ENCODE data around the gene CFAP53.

CFAP53 gene

DNA sequence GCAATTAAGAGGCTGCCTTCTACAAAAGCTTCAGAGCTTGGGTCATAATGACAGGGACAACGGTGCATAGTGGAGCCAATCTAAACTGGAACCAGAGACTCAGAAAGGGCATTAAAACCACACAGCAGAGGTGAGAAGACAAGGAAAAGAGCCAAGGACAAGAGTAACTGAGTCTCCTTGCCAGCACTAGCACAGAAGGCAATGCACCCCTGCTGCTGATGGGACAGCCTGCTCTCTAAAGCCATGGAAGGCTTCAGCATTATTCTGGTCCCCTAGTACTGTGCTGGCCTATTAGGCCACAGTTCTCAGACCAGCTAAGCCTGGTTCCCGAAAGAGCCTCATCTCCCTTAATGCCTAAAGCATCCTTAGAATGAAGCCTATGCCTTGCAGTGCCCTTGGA lies 86.8 kb downstream of the CFAP53 start:
- CTCF ChIA-PET: interaction anchor here (1.6 kb wide), 1 partner anchor 15 kb away, joined by 4 read pairs; the partner anchor contains the start of gene MYO5B
- POLR2A ChIA-PET: no interaction called here
- TF ChIP-seq NFRKB (IDR thresholded peaks at IDR 0.05) (no peak), BHLHE40 (IDR thresholded peaks at IDR 0.05; ENCODE audit: borderline replicate concordance) (no peak), ELF4 (IDR thresholded peaks at IDR 0.05) (no peak), L3MBTL2 (conservative IDR thresholded peaks at IDR 0.05) (no peak), TARDBP (IDR thresholded peaks at IDR 0.05) (no peak), SUZ12 (IDR thresholded peaks at IDR 0.05) (no peak), SP1 (IDR thresholded peaks at IDR 0.05) (no peak), ZNF384 (IDR thresholded peaks at IDR 0.05) (no peak), LEF1 (IDR thresholded peaks at IDR 0.05; ENCODE audit: borderline replicate concordance) (no peak), FOXK2 (IDR thresholded peaks at IDR 0.05) (no peak), FOXM1 (IDR thresholded peaks at IDR 0.05; ENCODE audit: borderline replicate concordance) (no peak), CTBP1 (IDR thresholded peaks at IDR 0.05; ENCODE audit: borderline replicate concordance) (no peak), ARNT (IDR thresholded peaks at IDR 0.05) (no peak), FOXA1 (IDR thresholded peaks at IDR 0.05) (no peak), HDGF (IDR thresholded peaks at IDR 0.05; ENCODE audit: borderline replicate concordance) (no peak)
- TF ChIP-seq, protein P1, sequence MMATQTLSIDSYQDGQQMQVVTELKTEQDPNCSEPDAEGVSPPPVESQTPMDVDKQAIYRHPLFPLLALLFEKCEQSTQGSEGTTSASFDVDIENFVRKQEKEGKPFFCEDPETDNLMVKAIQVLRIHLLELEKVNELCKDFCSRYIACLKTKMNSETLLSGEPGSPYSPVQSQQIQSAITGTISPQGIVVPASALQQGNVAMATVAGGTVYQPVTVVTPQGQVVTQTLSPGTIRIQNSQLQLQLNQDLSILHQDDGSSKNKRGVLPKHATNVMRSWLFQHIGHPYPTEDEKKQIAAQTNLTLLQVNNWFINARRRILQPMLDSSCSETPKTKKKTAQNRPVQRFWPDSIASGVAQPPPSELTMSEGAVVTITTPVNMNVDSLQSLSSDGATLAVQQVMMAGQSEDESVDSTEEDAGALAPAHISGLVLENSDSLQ (IDR thresholded peaks at IDR 0.05): no peak

DNA sequence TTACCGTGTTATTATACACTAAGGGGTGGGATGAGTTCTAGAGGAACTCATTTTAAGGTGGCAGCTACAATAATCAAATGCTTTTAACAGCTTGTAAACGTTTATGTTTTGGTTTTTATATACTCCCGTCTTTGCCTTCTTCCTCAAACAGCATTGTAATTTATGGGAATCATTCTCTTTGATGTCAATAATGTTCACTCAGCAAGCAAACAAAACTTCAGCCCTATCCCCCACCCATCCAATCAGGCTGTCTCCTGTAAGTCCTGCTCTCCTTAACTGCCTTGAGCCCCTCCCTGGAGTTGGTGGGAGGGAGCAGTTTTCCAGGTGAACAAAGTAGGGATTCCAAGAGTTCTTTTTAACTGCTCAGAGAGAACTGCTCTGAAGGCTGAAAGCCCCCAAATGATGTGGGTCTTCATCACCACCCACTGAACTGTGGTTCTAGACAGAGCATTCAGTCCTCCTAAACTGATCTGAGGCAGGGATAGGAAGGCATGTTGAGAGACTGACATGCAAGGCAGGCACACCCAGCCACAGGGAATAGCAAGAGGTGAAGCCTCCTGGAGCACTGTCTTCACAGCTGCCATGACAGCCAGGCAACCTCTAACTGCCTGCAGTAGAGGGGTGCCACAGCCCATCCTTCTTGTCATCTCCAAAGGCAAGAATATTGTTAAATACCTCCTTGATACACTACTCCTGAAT lies 88.9 kb downstream of the CFAP53 start:
- CTCF ChIA-PET: no interaction called here

More for the DNA sequence above, 86.8 kb downstream of the CFAP53 start:
- DNase-seq (ENCODE audit: extremely low spot score): no peak

More for the DNA sequence above, 88.9 kb downstream of the CFAP53 start:
- DNase-seq (ENCODE audit: extremely low spot score): no peak
- POLR2A ChIA-PET: no interaction called here
- TF ChIP-seq FOXA1 (IDR thresholded peaks at IDR 0.05) (no peak), ELF4 (IDR thresholded peaks at IDR 0.05) (no peak), ZNF384 (IDR thresholded peaks at IDR 0.05) (no peak), SUZ12 (IDR thresholded peaks at IDR 0.05) (no peak), ARNT (IDR thresholded peaks at IDR 0.05) (no peak), L3MBTL2 (conservative IDR thresholded peaks at IDR 0.05) (no peak), BHLHE40 (IDR thresholded peaks at IDR 0.05; ENCODE audit: borderline replicate concordance) (no peak), TARDBP (IDR thresholded peaks at IDR 0.05) (no peak), FOXM1 (IDR thresholded peaks at IDR 0.05; ENCODE audit: borderline replicate concordance) (no peak), CTBP1 (IDR thresholded peaks at IDR 0.05; ENCODE audit: borderline replicate concordance) (no peak), HDGF (IDR thresholded peaks at IDR 0.05; ENCODE audit: borderline replicate concordance) (no peak), SP1 (IDR thresholded peaks at IDR 0.05) (no peak), LEF1 (IDR thresholded peaks at IDR 0.05; ENCODE audit: borderline replicate concordance) (no peak), FOXK2 (IDR thresholded peaks at IDR 0.05) (no peak), NFRKB (IDR thresholded peaks at IDR 0.05) (no peak)
- TF ChIP-seq, protein P1 (IDR thresholded peaks at IDR 0.05): no peak
